ENCODE measurements around the gene LPAR6. TPM values are rescaled to one million over a fixed set of nuclear protein-coding genes. Genes with fewer than 3 reads are reported as not detected.

The LPAR6 gene
- polyA plus RNA-seq, 3 donors: 17.2 to 72.6 (median 62.1) TPM

GRCh38 chr13:48380581-48380980 lies 32.3 kb downstream of the LPAR6 start:
- H3K27ac Mint-ChIP-seq: peak overlapping the region in 1 of 7 donors; percentile 37

GRCh38 chr13:48377857-48378256 lies 35.1 kb downstream of the LPAR6 start:
- H3K9me3 Mint-ChIP-seq: peaks cover 0 to 3% (median 0%) of the 10 kb centered on the region in 7 donors
- no peak overlapping the region for H3K4me2 ChIP-seq (replicated peaks; ENCODE audit: extremely low read depth, low read length, poor library complexity, severe bottlenecking)
- H3K36me3 Mint-ChIP-seq: peaks cover 41 to 61% of the 10 kb centered on the region in 2 donors
- WGBS (ENCODE audit: insufficient coverage): no CpG with 5 or more reads among the region's 2 CpGs
- no peak overlapping the region for H2AFZ ChIP-seq (ENCODE audit: insufficient read depth, low read depth, low read length, poor library complexity, severe bottlenecking)
- peaks cover 24 to 66% of the 10 kb centered on the region in 2 donors for H3K36me3 ChIP-seq (replicated peaks in 1 of 2; ENCODE audit: control insufficient read depth in 1 of 2, insufficient read depth in 2 of 2, low read length in 2 of 2)
- TF ChIP-seq CTCF (IDR thresholded peaks at IDR 0.05): no peak
- no peaks in the 10 kb centered on the region for H4K20me1 ChIP-seq (ENCODE audit: insufficient read depth, low read length)
- no peak overlapping the region for H3K4me3 Mint-ChIP-seq
- no peak overlapping the region for H3K27ac Mint-ChIP-seq
- intact Hi-C loops (cut with micrococcal nuclease): no loop called here
- no peaks in the 10 kb centered on the region for H3K79me2 ChIP-seq (ENCODE audit: insufficient read depth, low read length)
- no peak overlapping the region for H3K4me3 ChIP-seq (replicated peaks in 1 of 3; ENCODE audit: low read depth in 2 of 3, low read length in 3 of 3)
- no peak for DNase-seq
- H3K27me3 ChIP-seq (ENCODE audit: control insufficient read depth in 2 of 2, insufficient read depth in 2 of 2, low read length in 2 of 2): no peaks in the 10 kb centered on the region
- no peak overlapping the region for H3K27ac ChIP-seq (ENCODE audit: low read depth in 1 of 2, low read length in 2 of 2)
- no peak overlapping the region for H3K9ac ChIP-seq (ENCODE audit: insufficient read depth, low read length, poor library complexity, severe bottlenecking)
- H3K27me3 Mint-ChIP-seq (ENCODE audit: low read depth in 3 of 3): no peaks in the 10 kb centered on the region
- no peaks in the 10 kb centered on the region for H3K9me3 ChIP-seq (replicated peaks in 1 of 2; ENCODE audit: control insufficient read depth in 1 of 2, insufficient read depth in 1 of 2, low read length in 2 of 2)
- peaks cover 6 to 9% of the 10 kb centered on the region in 2 donors for H3K4me1 ChIP-seq (ENCODE audit: control insufficient read depth in 1 of 2, insufficient read depth in 2 of 2, low read length in 2 of 2)
- peaks cover 6% of the 10 kb centered on the region for H3K4me1 Mint-ChIP-seq

More at GRCh38 chr13:48380581-48380980, 32.3 kb downstream of the LPAR6 start:
- no peaks in the 10 kb centered on the region for H3K27me3 Mint-ChIP-seq (ENCODE audit: low read depth in 3 of 3)
- no peak for TF ChIP-seq CTCF (IDR thresholded peaks at IDR 0.05)
- peaks cover 34 to 74% of the 10 kb centered on the region in 2 donors for H3K36me3 ChIP-seq (replicated peaks in 1 of 2; ENCODE audit: control insufficient read depth in 1 of 2, insufficient read depth in 2 of 2, low read length in 2 of 2)
- no peaks in the 10 kb centered on the region for H3K27me3 ChIP-seq (ENCODE audit: control insufficient read depth in 2 of 2, insufficient read depth in 2 of 2, low read length in 2 of 2)
- peak in 2 of 3 donors; percentile 3 to 20 for DNase-seq
- H3K27ac ChIP-seq (ENCODE audit: low read depth in 1 of 2, low read length in 2 of 2): peak overlapping the region in 1 of 2 donors; percentile 63
- peaks cover 43 to 56% of the 10 kb centered on the region in 2 donors for H3K36me3 Mint-ChIP-seq
- H2AFZ ChIP-seq (ENCODE audit: insufficient read depth, low read depth, low read length, poor library complexity, severe bottlenecking): no peak overlapping the region
- H4K20me1 ChIP-seq (ENCODE audit: insufficient read depth, low read length): no peaks in the 10 kb centered on the region
- H3K4me3 ChIP-seq (replicated peaks in 1 of 3; ENCODE audit: low read depth in 2 of 3, low read length in 3 of 3): no peak overlapping the region
- peaks cover 6 to 9% of the 10 kb centered on the region in 2 donors for H3K4me1 ChIP-seq (ENCODE audit: control insufficient read depth in 1 of 2, insufficient read depth in 2 of 2, low read length in 2 of 2)
- H3K9me3 ChIP-seq (replicated peaks in 1 of 2; ENCODE audit: control insufficient read depth in 1 of 2, insufficient read depth in 1 of 2, low read length in 2 of 2): no peaks in the 10 kb centered on the region
- peaks cover 6% of the 10 kb centered on the region for H3K4me1 Mint-ChIP-seq
- no peaks in the 10 kb centered on the region for H3K79me2 ChIP-seq (ENCODE audit: insufficient read depth, low read length)
- H3K4me2 ChIP-seq (replicated peaks; ENCODE audit: extremely low read depth, low read length, poor library complexity, severe bottlenecking): no peak overlapping the region
- H3K9ac ChIP-seq (ENCODE audit: insufficient read depth, low read length, poor library complexity, severe bottlenecking): no peak overlapping the region
- no peak overlapping the region for H3K4me3 Mint-ChIP-seq
- intact Hi-C loops (cut with micrococcal nuclease): no loop called here
- H3K9me3 Mint-ChIP-seq: no peaks in the 10 kb centered on the region

All from CD14-positive monocyte (primary cell).